CD4-positive, alpha-beta T cell (primary cell): ENCODE measurements around the gene CLEC16A. TPM values are rescaled to one million over a fixed set of nuclear protein-coding genes. Genes with fewer than 3 reads are reported as not detected.

Source experiments
- ATAC-seq: fragments of 200-7000 bp; cut with Tn5 transposase; one replicate; pipeline ENCODE4 v1.10.0; 2022; ENCODE audit warnings: mild to moderate bottlenecking; ENCODE audit not compliant: poor library complexity
- CTCF ChIA-PET: fragments of 350-600 bp; sonication (Branson Sonifier 250); formaldehyde crosslinking; loops from one replicate; lab custom pipeline; 2021; ENCODE audit warnings: antibody characterized with exemption, inconsistent platforms; lab: Charles Lee
- POLR2A ChIA-PET: fragments of 350-600 bp; sonication (Branson Sonifier 250); formaldehyde crosslinking; loops from one replicate; lab custom pipeline; 2021; ENCODE audit warnings: antibody characterized with exemption, inconsistent platforms; lab: Charles Lee
- DNase-seq, 14 experiments: peaks; one replicate each; pipeline ENCODE4 v3.0.0-alpha.2; 2013 to 2020; ENCODE audit warnings: mixed read lengths in 2 of 14
- H3K27ac ChIP-seq, 2 donors: one replicate each; pipeline versions ENCODE4 v1.5.1 to v1.7.0; 2013; ENCODE audit warnings: low read length in 2 of 2, low read depth in 1 of 2, mild to moderate bottlenecking in 1 of 2
- H3K27me3 ChIP-seq, 2 experiments: 1 replicate in 1 of 2; 2 replicates in 1 of 2; pipeline versions ENCODE4 v1.6.1 to v1.7.0; 2013; ENCODE audit warnings: low read length in 2 of 2, control low read depth in 1 of 2, mild to moderate bottlenecking in 1 of 2, moderate library complexity in 1 of 2; ENCODE audit not compliant: insufficient read depth in 2 of 2, control insufficient read depth in 1 of 2
- H3K36me3 ChIP-seq: one replicate; pipeline ENCODE4 v1.6.1; 2013; ENCODE audit warnings: low read length, control low read depth; ENCODE audit not compliant: insufficient read depth
- H3K4me1 ChIP-seq: one replicate; pipeline ENCODE4 v1.6.1; 2013; ENCODE audit warnings: low read length, control low read depth; ENCODE audit not compliant: insufficient read depth
- H3K4me3 ChIP-seq: one replicate; pipeline ENCODE4 v1.5.1; 2013; ENCODE audit warnings: mild to moderate bottlenecking, low read length, moderate library complexity
- H3K9me3 ChIP-seq, 2 experiments: 1 replicate in 1 of 2; 2 replicates in 1 of 2; pipeline versions ENCODE4 v1.6.1 to v1.7.0; 2013; ENCODE audit warnings: low read length in 2 of 2, mild to moderate bottlenecking in 2 of 2, control low read depth in 1 of 2, moderate library complexity in 1 of 2; ENCODE audit not compliant: control insufficient read depth in 1 of 2, insufficient read depth in 1 of 2
- H3K27ac Mint-ChIP-seq: one replicate; pipeline ENCODE4 v1.8.0; 2020; ENCODE audit warnings: mixed read lengths
- H3K27me3 Mint-ChIP-seq: one replicate; pipeline ENCODE4 v1.8.0; 2021; ENCODE audit warnings: mixed read lengths
- H3K36me3 Mint-ChIP-seq: one replicate; pipeline ENCODE4 v1.8.0; 2021; ENCODE audit warnings: low read depth, mixed read lengths
- H3K4me1 Mint-ChIP-seq: one replicate; pipeline ENCODE4 v1.8.0; 2021; ENCODE audit warnings: low read depth, mixed read lengths
- H3K4me3 Mint-ChIP-seq: one replicate; pipeline ENCODE4 v1.8.0; 2020; ENCODE audit warnings: mild to moderate bottlenecking, mixed read lengths
- H3K9me3 Mint-ChIP-seq: one replicate; pipeline ENCODE4 v1.8.0; 2020; ENCODE audit warnings: mixed read lengths
- CTCF ChIP-seq: fragments of 200-600 bp; IDR thresholded peaks from one replicate; pipeline ENCODE4 v1.8.0; 2022; ENCODE audit warnings: antibody characterized with exemption, mild to moderate bottlenecking
- intact Hi-C, 2 experiments: fragments of 100-400 bp; cut with DNase I in 1 of 2; cut with micrococcal nuclease in 1 of 2; formaldehyde crosslinking; loops; one replicate each; pipeline versions ENCODE4 v1.15.1 to v1.9.0; 2023 to 2025; cut with DNase I, micrococcal nuclease
- total RNA-seq, 174 experiments: library from RNA in 2 of 174; stranded (reverse) in 2 of 174; gene quantifications; one replicate each; pipeline ENCODE4 v1.2.3 and lab custom pipeline; 2021 to 2026

CLEC16A gene
- total RNA-seq, 2 experiments from 2014 or later, result 21.7 to 22.7 TPM

GRCh38 chr16:11190588-11191560 is 246.5 kb downstream of the CLEC16A start:
- POLR2A ChIA-PET, result no interaction called here
- H3K4me3 ChIP-seq, result no peak overlapping the region
- no peak for ATAC-seq
- no peaks in the 10 kb centered on the region for H3K36me3 Mint-ChIP-seq
- no peak overlapping the region for H3K27ac ChIP-seq
- no peak overlapping the region for H3K27ac Mint-ChIP-seq
- no peaks in the 10 kb centered on the region for H3K4me1 Mint-ChIP-seq
- no peaks in the 10 kb centered on the region for H3K9me3 Mint-ChIP-seq
- CTCF ChIA-PET, result no interaction called here
- DNase-seq, result no peak
- H3K36me3 ChIP-seq, result no peaks in the 10 kb centered on the region
- H3K4me1 ChIP-seq, result no peaks in the 10 kb centered on the region
- TF ChIP-seq CTCF, result no peak
- H3K27me3 ChIP-seq, result no peaks in the 10 kb centered on the region
- H3K27me3 Mint-ChIP-seq, result no peaks in the 10 kb centered on the region
- no peak overlapping the region for H3K4me3 Mint-ChIP-seq
- peaks cover 0 to 3% of the 10 kb centered on the region in 2 experiments for H3K9me3 ChIP-seq
- intact Hi-C loops, result loop anchor here in 1 of 2 experiments (10.0 kb wide), 1 partner anchor 46 kb away; no protein-coding TSS in a partner anchor

DNA sequence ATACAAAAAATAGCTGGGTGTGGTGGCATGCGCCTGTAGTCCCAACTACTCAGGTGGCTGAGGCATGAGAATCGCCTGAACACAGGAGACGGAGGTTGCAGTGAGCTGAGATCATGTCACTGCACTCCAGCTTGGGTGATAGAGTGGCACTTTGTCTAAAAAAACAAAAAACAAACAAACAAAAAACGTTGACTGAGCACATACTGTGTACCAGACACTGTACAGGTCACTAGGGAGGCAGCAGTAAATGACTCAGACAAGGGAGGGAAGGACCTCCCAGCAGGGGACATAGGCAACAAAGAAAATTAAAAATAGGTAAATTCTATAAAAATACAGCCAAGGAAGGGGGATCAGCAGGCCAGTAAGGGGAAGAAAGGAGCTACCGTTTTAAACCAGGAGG is 247.3 kb downstream of the CLEC16A start:
- CTCF ChIA-PET, result no interaction called here
- no peak overlapping the region for H3K27ac Mint-ChIP-seq
- intact Hi-C loops, result loop anchor here in 1 of 2 experiments (10.0 kb wide), 1 partner anchor 47 kb away; no protein-coding TSS in a partner anchor

GRCh38 chr16:11193494-11193893 is 249.1 kb downstream of the CLEC16A start:
- H3K4me1 Mint-ChIP-seq, result no peaks in the 10 kb centered on the region
- Histone ChIP-seq H3K27me3 (no peaks in the 10 kb centered on the region), H3K27ac (no peak overlapping the region), H3K9me3 (peaks cover 0 to 3% of the 10 kb centered on the region in 2 experiments), H3K36me3 (no peaks in the 10 kb centered on the region), H3K4me3 (no peak overlapping the region), H3K4me1 (peaks cover 1% of the 10 kb centered on the region)
- no peaks in the 10 kb centered on the region for H3K36me3 Mint-ChIP-seq
- H3K27ac Mint-ChIP-seq, result no peak overlapping the region
- CTCF ChIA-PET, result no interaction called here
- intact Hi-C loops, result loop anchor here in 1 of 2 experiments (10.0 kb wide), 1 partner anchor 49 kb away; no protein-coding TSS in a partner anchor
- H3K9me3 Mint-ChIP-seq, result no peaks in the 10 kb centered on the region
- no peaks in the 10 kb centered on the region for H3K27me3 Mint-ChIP-seq
- POLR2A ChIA-PET, result interaction anchor here (0.6 kb wide), 1 partner anchor 982 kb away, joined by 4 read pairs; no protein-coding TSS in a partner anchor
- TF ChIP-seq CTCF, result no peak
- ATAC-seq (no peak), DNase-seq (no peak)
- H3K4me3 Mint-ChIP-seq, result no peak overlapping the region

More for the DNA sequence above, 247.3 kb downstream of the CLEC16A start:
- TF ChIP-seq CTCF, result no peak
- Histone ChIP-seq H3K4me1 (no peaks in the 10 kb centered on the region), H3K4me3 (no peak overlapping the region), H3K36me3 (no peaks in the 10 kb centered on the region), H3K9me3 (peaks cover 0 to 3% of the 10 kb centered on the region in 2 experiments), H3K27ac (no peak overlapping the region), H3K27me3 (no peaks in the 10 kb centered on the region)
- no peak overlapping the region for H3K4me3 Mint-ChIP-seq
- DNase-seq (no peak), ATAC-seq (no peak)
- no peaks in the 10 kb centered on the region for H3K4me1 Mint-ChIP-seq
- no peaks in the 10 kb centered on the region for H3K36me3 Mint-ChIP-seq
- H3K9me3 Mint-ChIP-seq, result no peaks in the 10 kb centered on the region
- no peaks in the 10 kb centered on the region for H3K27me3 Mint-ChIP-seq
- POLR2A ChIA-PET, result no interaction called here
